ENCODE results near the gene GPX3. TPM values are rescaled to one million over a fixed set of nuclear protein-coding genes. Genes with fewer than 3 reads are reported as not detected.

GPX3 gene
- total and polyA plus RNA-seq, 2 experiments from 2014 or later: 28.0 to 48.9 TPM

DNA sequence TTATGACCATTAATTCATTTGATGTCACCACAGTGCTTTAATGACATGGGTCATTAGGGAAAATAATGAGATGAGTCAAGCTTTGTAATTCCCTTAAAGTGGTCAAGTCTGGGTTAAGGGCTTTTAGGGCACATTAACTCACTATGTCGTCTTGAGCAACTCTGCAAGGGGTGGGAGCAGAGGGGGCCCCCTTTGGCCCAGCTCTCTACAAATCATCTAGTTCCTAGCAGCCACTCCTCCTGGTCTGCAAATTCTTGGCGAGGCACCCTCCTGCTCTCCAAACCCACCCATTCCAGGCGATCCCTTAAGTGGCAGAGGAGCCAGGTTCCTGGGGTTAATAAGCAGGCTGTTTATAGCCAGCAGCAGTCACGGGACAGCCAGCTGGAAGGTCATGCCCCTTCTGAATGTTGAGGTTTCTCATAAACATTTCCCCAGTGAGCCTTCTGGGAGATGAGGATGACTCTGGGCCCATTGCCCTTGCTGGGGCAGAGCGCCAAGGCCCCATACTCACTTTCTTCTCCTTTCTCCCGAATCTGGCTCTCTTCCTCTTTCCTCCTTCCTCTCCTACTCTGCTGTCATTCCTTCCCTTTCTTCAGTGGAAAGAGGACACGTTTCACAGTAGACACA lies 14.3 kb upstream of the GPX3 start (continued):
- TF ChIP-seq, protein P1, sequence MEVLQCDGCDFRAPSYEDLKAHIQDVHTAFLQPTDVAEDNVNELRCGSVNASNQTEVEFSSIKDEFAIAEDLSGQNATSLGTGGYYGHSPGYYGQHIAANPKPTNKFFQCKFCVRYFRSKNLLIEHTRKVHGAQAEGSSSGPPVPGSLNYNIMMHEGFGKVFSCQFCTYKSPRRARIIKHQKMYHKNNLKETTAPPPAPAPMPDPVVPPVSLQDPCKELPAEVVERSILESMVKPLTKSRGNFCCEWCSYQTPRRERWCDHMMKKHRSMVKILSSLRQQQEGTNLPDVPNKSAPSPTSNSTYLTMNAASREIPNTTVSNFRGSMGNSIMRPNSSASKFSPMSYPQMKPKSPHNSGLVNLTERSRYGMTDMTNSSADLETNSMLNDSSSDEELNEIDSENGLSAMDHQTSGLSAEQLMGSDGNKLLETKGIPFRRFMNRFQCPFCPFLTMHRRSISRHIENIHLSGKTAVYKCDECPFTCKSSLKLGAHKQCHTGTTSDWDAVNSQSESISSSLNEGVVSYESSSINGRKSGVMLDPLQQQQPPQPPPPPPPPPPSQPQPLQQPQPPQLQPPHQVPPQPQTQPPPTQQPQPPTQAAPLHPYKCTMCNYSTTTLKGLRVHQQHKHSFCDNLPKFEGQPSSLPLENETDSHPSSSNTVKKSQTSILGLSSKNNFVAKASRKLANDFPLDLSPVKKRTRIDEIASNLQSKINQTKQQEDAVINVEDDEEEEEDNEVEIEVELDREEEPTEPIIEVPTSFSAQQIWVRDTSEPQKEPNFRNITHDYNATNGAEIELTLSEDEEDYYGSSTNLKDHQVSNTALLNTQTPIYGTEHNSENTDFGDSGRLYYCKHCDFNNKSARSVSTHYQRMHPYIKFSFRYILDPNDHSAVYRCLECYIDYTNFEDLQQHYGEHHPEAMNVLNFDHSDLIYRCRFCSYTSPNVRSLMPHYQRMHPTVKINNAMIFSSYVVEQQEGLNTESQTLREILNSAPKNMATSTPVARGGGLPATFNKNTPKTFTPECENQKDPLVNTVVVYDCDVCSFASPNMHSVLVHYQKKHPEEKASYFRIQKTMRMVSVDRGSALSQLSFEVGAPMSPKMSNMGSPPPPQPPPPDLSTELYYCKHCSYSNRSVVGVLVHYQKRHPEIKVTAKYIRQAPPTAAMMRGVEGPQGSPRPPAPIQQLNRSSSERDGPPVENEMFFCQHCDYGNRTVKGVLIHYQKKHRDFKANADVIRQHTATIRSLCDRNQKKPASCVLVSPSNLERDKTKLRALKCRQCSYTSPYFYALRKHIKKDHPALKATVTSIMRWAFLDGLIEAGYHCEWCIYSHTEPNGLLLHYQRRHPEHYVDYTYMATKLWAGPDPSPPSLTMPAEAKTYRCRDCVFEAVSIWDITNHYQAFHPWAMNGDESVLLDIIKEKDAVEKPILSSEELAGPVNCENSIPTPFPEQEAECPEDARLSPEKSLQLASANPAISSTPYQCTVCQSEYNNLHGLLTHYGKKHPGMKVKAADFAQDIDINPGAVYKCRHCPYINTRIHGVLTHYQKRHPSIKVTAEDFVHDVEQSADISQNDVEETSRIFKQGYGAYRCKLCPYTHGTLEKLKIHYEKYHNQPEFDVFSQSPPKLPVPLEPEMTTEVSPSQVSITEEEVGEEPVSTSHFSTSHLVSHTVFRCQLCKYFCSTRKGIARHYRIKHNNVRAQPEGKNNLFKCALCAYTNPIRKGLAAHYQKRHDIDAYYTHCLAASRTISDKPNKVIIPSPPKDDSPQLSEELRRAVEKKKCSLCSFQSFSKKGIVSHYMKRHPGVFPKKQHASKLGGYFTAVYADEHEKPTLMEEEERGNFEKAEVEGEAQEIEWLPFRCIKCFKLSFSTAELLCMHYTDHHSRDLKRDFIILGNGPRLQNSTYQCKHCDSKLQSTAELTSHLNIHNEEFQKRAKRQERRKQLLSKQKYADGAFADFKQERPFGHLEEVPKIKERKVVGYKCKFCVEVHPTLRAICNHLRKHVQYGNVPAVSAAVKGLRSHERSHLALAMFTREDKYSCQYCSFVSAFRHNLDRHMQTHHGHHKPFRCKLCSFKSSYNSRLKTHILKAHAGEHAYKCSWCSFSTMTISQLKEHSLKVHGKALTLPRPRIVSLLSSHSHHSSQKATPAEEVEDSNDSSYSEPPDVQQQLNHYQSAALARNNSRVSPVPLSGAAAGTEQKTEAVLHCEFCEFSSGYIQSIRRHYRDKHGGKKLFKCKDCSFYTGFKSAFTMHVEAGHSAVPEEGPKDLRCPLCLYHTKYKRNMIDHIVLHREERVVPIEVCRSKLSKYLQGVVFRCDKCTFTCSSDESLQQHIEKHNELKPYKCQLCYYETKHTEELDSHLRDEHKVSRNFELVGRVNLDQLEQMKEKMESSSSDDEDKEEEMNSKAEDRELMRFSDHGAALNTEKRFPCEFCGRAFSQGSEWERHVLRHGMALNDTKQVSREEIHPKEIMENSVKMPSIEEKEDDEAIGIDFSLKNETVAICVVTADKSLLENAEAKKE (CRISPR knock-in tag; IDR thresholded peaks at IDR 0.05): no peak

DNA sequence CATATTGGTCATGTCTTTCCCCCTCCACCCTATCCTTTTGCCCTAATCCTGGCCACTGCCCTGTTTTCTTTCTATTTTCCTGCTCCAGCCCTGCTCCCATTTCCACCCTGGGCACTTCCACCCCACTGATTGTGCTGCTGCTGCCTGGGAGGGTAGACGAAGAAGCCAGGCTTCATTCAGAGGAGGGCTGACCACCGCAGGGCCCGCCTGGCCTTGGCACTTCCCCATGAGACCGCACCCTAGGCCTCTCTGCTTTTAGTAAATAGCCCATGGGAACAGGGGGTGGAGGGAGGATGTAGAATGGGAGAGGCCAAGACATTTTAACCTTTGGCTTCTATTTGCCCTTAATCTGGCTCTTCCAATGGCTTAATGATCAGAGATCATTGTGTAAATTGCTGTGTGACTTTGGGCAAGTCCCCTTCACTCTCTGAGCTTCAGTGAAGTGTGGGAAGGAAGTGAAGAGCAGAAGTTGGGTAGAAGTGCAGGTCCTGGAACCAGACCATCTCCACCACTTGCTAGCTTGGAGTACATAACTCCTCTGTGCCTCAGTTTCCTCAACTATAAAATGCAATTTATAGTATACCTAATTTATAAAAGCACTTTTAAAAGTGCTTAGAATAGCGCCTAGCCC lies 13.6 kb upstream of the GPX3 start:
- no peak overlapping the region for H3K4me3 ChIP-seq
- H3K27me3 Mint-ChIP-seq (ENCODE audit: insufficient read depth, low read depth, poor library complexity): peaks cover 2% of the 10 kb centered on the region
- H3K4me1 Mint-ChIP-seq: peaks cover 3% of the 10 kb centered on the region; the same call in 2 of the 3 replicates
- no peaks in the 10 kb centered on the region for H3K9me2 ChIP-seq (ENCODE audit: insufficient read depth)
- ATAC-seq: no peak
- DNase-seq (ENCODE audit: low spot score): no peak
- H3K4me1 ChIP-seq (ENCODE audit: insufficient read depth): no peaks in the 10 kb centered on the region; the same call in 1 of the 2 replicates
- no peak overlapping the region for H3K27ac ChIP-seq (ENCODE audit: low read depth)
- no peaks in the 10 kb centered on the region for H3K36me3 Mint-ChIP-seq (ENCODE audit: low read depth)
- no peaks in the 10 kb centered on the region for H3K9me3 Mint-ChIP-seq
- no peak overlapping the region for H3K27ac Mint-ChIP-seq
- no peaks in the 10 kb centered on the region for H3F3A ChIP-seq (replicated peaks; ENCODE audit: low read depth)
- no peaks in the 10 kb centered on the region for H3K36me3 ChIP-seq (ENCODE audit: insufficient read depth)
- H3K79me2 ChIP-seq (replicated peaks; ENCODE audit: insufficient read depth): no peaks in the 10 kb centered on the region
- no peak overlapping the region for H2AFZ ChIP-seq
- H3K27me3 ChIP-seq (ENCODE audit: insufficient read depth): no peaks in the 10 kb centered on the region
- no peak overlapping the region for H3K4me2 ChIP-seq
- H4K20me1 ChIP-seq (replicated peaks; ENCODE audit: insufficient read depth): no peaks in the 10 kb centered on the region
- H3K4me3 Mint-ChIP-seq: no peak overlapping the region
- TF ChIP-seq, protein P2, sequence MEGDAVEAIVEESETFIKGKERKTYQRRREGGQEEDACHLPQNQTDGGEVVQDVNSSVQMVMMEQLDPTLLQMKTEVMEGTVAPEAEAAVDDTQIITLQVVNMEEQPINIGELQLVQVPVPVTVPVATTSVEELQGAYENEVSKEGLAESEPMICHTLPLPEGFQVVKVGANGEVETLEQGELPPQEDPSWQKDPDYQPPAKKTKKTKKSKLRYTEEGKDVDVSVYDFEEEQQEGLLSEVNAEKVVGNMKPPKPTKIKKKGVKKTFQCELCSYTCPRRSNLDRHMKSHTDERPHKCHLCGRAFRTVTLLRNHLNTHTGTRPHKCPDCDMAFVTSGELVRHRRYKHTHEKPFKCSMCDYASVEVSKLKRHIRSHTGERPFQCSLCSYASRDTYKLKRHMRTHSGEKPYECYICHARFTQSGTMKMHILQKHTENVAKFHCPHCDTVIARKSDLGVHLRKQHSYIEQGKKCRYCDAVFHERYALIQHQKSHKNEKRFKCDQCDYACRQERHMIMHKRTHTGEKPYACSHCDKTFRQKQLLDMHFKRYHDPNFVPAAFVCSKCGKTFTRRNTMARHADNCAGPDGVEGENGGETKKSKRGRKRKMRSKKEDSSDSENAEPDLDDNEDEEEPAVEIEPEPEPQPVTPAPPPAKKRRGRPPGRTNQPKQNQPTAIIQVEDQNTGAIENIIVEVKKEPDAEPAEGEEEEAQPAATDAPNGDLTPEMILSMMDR (conservative IDR thresholded peaks at IDR 0.05; ENCODE audit: low read depth in 2 of 2): no peak
- no peak for TF ChIP-seq JUNB (IDR thresholded peaks at IDR 0.05; ENCODE audit: unreplicated experiment)
- no peak for TF ChIP-seq NANOG (IDR thresholded peaks at IDR 0.05; ENCODE audit: borderline replicate concordance)
- TF ChIP-seq, protein P3, sequence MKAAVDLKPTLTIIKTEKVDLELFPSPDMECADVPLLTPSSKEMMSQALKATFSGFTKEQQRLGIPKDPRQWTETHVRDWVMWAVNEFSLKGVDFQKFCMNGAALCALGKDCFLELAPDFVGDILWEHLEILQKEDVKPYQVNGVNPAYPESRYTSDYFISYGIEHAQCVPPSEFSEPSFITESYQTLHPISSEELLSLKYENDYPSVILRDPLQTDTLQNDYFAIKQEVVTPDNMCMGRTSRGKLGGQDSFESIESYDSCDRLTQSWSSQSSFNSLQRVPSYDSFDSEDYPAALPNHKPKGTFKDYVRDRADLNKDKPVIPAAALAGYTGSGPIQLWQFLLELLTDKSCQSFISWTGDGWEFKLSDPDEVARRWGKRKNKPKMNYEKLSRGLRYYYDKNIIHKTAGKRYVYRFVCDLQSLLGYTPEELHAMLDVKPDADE (IDR thresholded peaks at IDR 0.05): no peak
- no peak for TF ChIP-seq EZH2phosphoT487 (IDR thresholded peaks at IDR 0.05; ENCODE audit: unreplicated experiment)
- TF ChIP-seq ZNF331 (CRISPR knock-in tag; IDR thresholded peaks at IDR 0.05; ENCODE audit: low read depth): no peak
- TF ChIP-seq, protein P4, sequence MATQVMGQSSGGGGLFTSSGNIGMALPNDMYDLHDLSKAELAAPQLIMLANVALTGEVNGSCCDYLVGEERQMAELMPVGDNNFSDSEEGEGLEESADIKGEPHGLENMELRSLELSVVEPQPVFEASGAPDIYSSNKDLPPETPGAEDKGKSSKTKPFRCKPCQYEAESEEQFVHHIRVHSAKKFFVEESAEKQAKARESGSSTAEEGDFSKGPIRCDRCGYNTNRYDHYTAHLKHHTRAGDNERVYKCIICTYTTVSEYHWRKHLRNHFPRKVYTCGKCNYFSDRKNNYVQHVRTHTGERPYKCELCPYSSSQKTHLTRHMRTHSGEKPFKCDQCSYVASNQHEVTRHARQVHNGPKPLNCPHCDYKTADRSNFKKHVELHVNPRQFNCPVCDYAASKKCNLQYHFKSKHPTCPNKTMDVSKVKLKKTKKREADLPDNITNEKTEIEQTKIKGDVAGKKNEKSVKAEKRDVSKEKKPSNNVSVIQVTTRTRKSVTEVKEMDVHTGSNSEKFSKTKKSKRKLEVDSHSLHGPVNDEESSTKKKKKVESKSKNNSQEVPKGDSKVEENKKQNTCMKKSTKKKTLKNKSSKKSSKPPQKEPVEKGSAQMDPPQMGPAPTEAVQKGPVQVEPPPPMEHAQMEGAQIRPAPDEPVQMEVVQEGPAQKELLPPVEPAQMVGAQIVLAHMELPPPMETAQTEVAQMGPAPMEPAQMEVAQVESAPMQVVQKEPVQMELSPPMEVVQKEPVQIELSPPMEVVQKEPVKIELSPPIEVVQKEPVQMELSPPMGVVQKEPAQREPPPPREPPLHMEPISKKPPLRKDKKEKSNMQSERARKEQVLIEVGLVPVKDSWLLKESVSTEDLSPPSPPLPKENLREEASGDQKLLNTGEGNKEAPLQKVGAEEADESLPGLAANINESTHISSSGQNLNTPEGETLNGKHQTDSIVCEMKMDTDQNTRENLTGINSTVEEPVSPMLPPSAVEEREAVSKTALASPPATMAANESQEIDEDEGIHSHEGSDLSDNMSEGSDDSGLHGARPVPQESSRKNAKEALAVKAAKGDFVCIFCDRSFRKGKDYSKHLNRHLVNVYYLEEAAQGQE (IDR thresholded peaks at IDR 0.05; ENCODE audit: unreplicated experiment): no peak
